Activated CD4-positive, CD25-positive, alpha-beta regulatory T cell (primary cell): ENCODE measurements around the gene ITPKA.
"Not testable (repeated sequence)": the region's sequence is repeated elsewhere in the genome, so short reads cannot be mapped to it uniquely, and the experiment has no call there.

Experiments used
- DNase-seq, 4 experiments: peaks; one replicate each; lab custom pipeline; 2025; lab: John Stamatoyannopoulos, UW

Gene ITPKA

GRCh38 chr15:41493205-41493901, at the start of gene ITPKA:
Gene ITPKA (plus strand): TSS chr15:41493874. CDS start chr15:41493928, 54 bp downstream.
- DNase-seq = peak; percentile 22 to 84 (median 60)

DNA sequence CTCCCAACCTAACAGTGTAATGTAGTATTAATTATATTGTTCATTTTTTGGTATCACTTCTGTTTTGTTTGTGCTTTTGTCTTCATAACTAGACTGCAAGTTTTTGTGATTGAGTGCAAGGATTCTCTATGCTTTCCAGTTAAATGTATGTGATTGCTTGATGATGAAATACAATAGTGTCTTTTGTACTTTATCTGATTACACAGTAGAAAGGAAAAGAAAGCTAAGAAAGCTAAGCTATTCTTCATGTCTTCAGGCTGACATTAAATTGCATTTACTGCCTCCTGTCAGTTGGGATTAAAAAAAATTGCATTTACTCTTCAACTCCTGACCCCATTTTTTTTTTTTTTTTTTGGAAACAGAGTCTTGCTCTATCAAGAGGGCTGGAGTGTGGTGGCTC, 48.3 kb upstream of the ITPKA start:
- no peak for DNase-seq

DNA sequence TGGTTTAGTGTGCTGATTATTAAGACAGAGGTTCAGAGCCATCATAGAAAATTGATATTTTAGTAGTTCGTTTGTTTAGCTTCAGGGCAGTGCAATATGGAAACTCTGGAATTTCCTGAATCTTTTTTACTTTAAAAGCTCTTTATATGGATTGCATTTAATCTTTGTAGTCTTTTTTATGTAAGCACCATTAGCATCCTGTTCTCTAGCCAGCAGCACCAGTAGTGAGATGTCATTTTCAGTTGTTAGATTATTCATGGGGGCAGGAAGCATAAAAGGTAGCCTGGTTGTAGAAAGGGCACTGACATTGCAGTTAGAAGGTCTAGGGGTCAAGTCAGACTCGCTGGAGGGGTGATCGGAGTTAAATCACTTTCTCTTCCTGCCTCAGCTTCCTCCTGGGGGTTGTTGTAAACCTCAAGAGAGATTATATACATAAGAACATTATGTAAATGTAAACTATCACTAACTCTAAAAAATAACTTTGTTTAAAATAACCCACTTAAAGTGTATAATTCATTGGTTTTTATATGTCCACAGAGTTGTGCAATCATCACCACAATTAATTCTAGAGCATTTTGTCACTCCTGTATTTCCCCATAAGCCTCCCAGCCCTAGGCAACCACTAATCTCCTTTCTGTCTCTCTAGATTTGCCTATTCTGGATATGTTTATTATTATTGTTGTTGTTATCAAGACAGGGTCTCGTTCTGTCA, 31.4 kb upstream of the ITPKA start:
- DNase-seq = no peak

GRCh38 chr15:41464889-41465580, 28.6 kb upstream of the ITPKA start:
- no peak for DNase-seq

DNA sequence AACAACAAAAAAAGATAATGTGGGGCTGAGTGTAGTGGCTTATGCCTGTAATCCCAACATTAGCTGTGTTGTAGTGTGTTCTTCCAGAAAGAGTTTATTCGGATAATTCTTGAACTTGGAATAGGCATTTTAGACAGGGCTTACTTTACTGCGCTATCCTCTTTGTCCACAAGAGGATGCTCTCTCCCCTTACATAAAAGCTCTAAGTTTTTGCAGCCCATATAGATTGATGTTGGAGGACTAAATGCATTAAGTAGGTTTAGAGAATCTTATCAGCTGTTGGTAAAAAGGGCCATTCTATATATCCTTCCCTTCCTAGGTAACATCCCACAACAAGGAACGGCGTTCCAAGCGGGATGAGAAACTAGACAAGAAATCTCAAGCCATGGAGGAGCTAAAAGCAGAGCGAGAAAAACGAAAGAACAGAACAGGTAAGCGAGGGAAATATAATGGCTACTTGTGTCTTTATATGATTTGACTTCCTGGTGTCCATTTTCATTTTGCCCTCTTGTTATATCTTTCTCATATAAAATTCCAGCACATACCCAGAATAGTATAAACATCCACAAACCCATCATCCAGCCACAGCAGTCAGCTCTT, 27.8 kb upstream of the ITPKA start:
- no peak for DNase-seq

GRCh38 chr15:41466711-41467110, 27.0 kb upstream of the ITPKA start:
- no peak for DNase-seq

- DNase-seq = not testable (repeated sequence)
Observed at GRCh38 chr15:41469644-41470043, 24.0 kb upstream of the ITPKA start.

DNA sequence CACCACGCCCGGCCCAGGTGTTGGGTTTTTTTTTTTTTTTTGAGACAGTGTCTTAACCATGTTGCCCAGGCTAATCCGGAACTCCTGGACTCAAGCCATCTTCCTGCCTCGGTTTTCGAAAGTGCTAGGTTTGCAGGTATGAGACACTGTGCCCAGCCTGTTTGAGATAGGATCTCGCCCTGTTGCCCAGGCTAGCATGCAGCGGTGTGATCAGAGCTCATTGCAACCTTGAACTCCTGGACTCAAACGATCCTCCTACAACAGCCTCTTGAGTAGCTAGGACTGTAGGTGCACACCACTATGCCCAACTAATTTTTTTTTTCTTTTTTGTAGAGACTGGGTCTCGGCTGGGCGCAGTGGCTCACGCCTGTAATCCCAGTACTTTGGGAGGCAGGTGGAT, 20.3 kb upstream of the ITPKA start:
- DNase-seq = no peak

- DNase-seq = no peak
Observed at GRCh38 chr15:41474436-41474835, 19.2 kb upstream of the ITPKA start.

GRCh38 chr15:41474941-41475340, 18.7 kb upstream of the ITPKA start:
- no peak for DNase-seq

DNA sequence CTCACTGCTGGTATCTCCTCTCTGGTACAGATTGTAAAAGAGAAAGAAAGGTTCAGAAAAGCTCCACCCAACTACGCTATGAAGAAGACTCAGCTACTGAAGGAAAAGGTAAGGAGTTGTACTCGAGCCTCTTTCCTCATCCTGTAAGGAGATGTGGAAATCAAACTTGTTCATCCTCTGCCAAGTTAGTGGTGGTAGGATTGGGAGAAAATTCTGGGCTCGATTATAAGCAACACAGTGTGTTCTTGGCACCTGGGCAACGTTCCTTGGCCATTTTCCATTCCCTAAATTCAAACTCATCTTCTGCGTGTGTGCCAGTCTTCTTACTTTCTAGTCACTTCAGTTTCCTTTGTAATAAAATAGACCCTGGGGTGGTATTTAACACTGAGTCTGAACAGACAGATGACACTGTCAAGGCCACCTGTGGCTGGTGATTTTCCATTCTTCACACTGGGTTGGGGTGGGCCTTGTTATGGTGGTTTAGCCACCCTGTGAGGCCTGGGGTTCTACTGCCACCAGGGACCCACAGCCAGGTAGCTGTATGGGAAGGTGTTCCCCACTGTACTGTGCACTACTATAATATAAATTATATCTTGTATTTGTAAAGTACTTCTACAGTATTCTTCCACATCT, 17.1 kb upstream of the ITPKA start:
- DNase-seq = no peak

DNA sequence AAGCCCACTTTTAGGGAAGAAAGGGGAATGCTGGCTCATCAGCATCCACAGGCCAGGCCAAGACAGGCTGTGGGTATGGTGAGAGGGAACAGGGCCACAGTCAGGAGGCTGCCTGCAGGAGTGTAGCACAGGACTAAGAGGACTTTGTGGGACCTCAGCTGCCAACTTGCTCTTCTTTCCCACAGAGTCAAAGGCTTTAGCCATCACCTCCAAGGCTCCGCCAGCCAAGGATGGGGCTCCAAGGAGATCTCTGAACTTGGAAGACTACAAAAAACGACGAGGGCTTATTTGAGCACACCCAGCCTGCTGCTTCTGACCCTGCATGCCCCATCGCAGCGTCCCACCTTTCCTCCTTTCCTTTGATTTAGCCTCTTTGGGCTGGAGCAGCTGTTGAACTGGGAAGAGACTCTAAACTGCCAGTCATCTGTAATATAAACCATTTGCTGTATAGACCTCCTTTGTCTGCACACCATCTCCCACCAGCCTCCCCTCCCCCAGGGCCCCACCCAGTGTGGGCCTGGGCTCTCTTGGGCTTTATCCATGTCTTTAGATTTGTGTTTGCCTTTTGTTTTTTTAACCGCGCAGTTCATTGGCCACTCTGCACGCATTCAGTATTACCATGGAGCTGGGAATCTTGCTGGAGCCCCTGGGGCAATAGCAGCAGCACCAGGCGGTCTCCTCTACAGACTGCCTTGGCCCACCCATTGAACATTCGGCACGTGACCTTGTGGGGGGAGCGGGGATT, 13.1 kb upstream of the ITPKA start:
- DNase-seq = no peak

DNA sequence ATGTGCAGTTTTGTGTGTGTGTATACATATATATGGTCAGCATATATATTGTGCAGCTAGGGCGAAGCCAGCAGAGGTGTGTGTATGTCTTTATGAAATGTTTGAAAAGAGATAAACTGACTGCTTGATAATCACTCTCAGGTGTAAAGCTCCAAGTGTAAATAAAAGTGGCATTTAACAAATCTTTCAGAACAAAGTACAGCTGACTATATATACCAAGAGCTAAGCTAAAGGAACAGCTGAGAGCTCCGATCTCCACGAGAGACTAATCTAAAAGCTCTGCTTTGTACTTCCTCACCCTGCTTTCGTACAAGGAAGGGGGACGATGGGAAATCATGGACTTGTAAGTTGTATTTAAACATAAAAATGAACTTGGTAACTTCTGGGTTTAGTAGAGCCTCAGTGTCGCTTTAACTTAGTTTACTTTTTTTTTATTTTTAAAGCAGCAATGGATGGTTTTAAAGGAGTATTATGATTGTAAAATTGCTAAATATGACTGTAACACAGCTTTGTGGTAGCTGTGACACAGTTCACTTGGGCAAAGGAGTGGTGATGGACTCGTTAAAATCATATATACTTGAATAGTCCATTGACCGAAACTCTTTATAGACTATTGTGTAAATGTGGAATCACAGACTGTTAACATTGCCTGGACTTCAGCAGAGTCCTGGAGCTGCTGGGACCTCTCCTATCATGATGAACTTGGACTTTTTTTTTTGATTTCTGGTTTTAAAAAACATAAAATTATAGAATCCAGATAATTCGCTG, 11.4 kb upstream of the ITPKA start:
- DNase-seq = no peak

DNA sequence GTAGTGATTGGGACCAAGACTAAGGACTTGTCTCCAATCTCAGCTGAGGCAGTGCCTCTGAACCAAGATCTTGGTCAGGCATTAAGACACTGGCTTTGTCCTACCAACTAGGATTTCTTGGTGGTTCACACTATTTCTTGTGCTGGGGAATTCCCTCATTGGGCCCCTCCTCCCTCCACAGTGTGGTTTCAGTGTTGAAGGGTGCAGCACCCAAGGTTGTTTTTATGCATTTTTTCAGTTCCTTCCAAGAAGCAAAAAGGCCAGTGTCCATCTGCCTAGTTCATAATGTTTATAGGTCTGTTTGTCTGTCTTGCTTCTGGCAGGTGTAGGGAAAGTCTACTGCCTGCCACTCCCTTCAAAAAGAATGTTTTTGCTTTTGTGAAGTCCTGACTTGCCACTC, 10.6 kb upstream of the ITPKA start:
- no peak for DNase-seq

GRCh38 chr15:41483519-41483918, 10.2 kb upstream of the ITPKA start:
- no peak for DNase-seq

DNA sequence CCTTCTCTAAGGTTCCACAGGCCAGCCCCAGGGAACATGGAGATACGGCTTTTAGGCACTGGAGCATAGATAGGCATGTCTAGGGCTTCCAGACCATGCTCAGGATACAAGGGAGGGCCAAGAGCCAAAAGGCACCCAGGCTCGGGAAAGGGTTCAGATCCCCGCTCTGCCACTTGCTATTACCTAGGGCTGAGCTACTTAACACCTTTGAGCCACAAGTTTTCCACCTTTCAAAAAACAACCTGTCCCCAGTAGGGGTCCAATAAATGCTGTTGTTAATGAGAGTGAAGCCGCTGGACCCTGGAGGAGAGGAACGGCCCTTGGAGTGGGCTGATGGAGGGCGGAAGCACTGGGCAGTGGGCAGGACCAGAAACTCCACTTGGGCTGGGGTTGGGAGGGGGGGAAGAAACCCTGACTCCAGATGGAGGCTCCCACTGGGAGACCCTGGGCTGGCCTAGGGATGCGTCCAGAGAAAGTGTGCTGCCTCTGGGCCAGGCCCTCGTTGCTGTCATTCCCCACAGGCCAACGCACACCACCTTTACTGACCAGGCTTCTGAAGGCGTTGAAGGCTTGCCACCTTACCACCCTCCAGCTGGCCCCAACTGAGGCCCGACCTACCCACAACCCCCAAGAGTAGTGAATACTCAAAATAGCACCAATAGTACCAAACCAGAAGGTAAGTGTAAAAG, 8.6 kb upstream of the ITPKA start:
- no peak for DNase-seq

DNA sequence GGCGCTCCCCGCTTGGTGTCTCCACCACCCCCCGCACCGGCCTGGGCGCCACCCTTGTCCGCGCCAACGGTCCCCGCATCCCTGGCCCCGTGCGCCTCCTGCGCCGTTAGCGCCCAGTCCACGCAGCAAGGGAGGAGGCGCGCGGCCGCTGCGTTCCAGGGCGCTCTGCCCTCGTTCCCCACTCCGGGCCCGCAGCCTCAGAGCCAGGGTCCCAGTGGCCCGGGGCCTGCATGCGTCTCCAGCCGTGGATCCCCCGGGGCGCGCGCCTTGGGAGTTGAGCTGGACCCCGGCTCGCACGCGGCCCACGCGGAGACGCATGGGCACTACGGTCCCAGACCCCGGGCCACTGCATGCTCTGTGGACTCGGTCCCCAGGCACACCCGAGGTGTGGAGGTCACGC, 7.4 kb upstream of the ITPKA start:
- DNase-seq = no peak

GRCh38 chr15:41487381-41487780, 6.3 kb upstream of the ITPKA start:
- DNase-seq = no peak

- DNase-seq = no peak
Observed at GRCh38 chr15:41487802-41488201, 5.9 kb upstream of the ITPKA start.

DNA sequence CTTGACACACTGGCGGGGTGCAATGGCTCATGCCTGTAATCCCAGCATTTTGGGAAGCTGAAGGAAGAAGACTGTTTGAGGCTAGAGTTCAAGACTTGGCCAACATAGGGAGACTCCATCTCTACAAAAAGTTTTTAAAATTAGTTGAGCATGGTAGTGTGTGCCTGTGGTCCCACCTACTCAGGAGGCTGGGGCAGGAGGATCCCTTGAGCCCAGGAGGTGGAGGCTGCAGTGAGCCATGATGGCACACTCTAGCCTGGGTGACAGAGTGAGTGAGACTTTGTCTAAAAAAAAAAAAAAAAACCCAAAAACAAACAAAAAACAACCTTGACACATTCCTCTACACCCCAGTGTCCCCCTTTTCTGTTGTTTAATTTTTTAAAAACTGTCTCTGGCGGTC, 4.0 kb upstream of the ITPKA start:
- no peak for DNase-seq
